Keratinocyte (primary cell): Measurements from ENCODE around the gene RAB35. TPM values are rescaled to one million over a fixed set of nuclear protein-coding genes. Genes with fewer than 3 reads are reported as not detected.

Experiments used
- DNase-seq: peaks from one replicate; pipeline ENCODE4 v3.0.0-alpha.2; 2011; ENCODE audit warnings: low read depth, missing footprints, low spot score
- FAIRE-seq: peaks from 2 replicates; lab custom pipeline; 2011; peaks lifted over from hg19 to GRCh38; lab: Jason Lieb, UNC
- H2AFZ ChIP-seq: 2 replicates; pipeline ENCODE4 v1.6.0; 2012; ENCODE audit warnings: low read length, control low read depth, inconsistent platforms; ENCODE audit not compliant: control insufficient read depth
- H3K27ac ChIP-seq: 2 replicates; pipeline ENCODE4 v1.5.1; 2011; ENCODE audit warnings: low read length; ENCODE audit not compliant: control insufficient read depth, insufficient read depth
- H3K27me3 ChIP-seq: 3 replicates; pipeline ENCODE4 v1.6.0; 2011; ENCODE audit warnings: low read length; ENCODE audit not compliant: control insufficient read depth, insufficient read depth; ENCODE audit errors: extremely low read depth
- H3K36me3 ChIP-seq, 2 experiments: 2 replicates in 1 of 2; 3 replicates in 1 of 2; pipeline ENCODE4 v1.5.1; 2011; ENCODE audit warnings: low read length in 2 of 2, mild to moderate bottlenecking in 1 of 2; ENCODE audit not compliant: control insufficient read depth in 2 of 2, insufficient read depth in 2 of 2; ENCODE audit errors: extremely low read depth in 1 of 2
- H3K4me1 ChIP-seq: 3 replicates; pipeline ENCODE4 v1.5.1; 2011; ENCODE audit warnings: low read length; ENCODE audit not compliant: control insufficient read depth, insufficient read depth; ENCODE audit errors: extremely low read depth
- H3K4me2 ChIP-seq: 3 replicates; pipeline ENCODE4 v1.6.0; 2011; ENCODE audit warnings: low read depth, low read length; ENCODE audit not compliant: control insufficient read depth, insufficient read depth; ENCODE audit errors: extremely low read depth
- H3K4me3 ChIP-seq, 3 experiments: fragments of 200-600 bp in 1 of 3; sonication (generic) in 1 of 3; 2 replicates in 2 of 3; 3 replicates in 1 of 3; pipeline ENCODE4 v1.5.1; 2011 to 2016; ENCODE audit warnings: low read length in 3 of 3, mild to moderate bottlenecking in 3 of 3, control low read depth in 2 of 3, inconsistent platforms in 1 of 3, low read depth in 1 of 3, mixed read lengths in 1 of 3, mixed run types in 1 of 3, moderate library complexity in 1 of 3; ENCODE audit not compliant: control insufficient read depth in 2 of 3, insufficient read depth in 2 of 3; ENCODE audit errors: extremely low read depth in 1 of 3
- H3K79me2 ChIP-seq: 2 replicates; pipeline ENCODE4 v1.6.0; 2012; ENCODE audit warnings: low read length; ENCODE audit not compliant: control insufficient read depth, insufficient read depth
- H3K9ac ChIP-seq: 3 replicates; pipeline ENCODE4 v1.6.0; 2011; ENCODE audit warnings: low read length; ENCODE audit not compliant: control insufficient read depth, insufficient read depth; ENCODE audit errors: extremely low read depth
- H3K9me1 ChIP-seq: 3 replicates; pipeline ENCODE4 v1.6.0; 2011; ENCODE audit warnings: low read length; ENCODE audit not compliant: control insufficient read depth, insufficient read depth; ENCODE audit errors: extremely low read depth
- H3K9me3 ChIP-seq: 2 replicates; pipeline ENCODE4 v1.5.1; 2012; ENCODE audit warnings: low read depth, low read length; ENCODE audit not compliant: control insufficient read depth
- H4K20me1 ChIP-seq: 3 replicates; pipeline ENCODE4 v1.6.0; 2011; ENCODE audit warnings: low read length; ENCODE audit not compliant: control insufficient read depth, insufficient read depth; ENCODE audit errors: extremely low read depth
- CTCF ChIP-seq, 3 experiments: IDR thresholded peaks in 1 of 3; conservative IDR thresholded peaks in 1 of 3; optimal IDR thresholded peaks in 1 of 3; 2 replicates in 2 of 3; 3 replicates in 1 of 3; pipeline versions ENCODE3 to v1.5.1; 2011; ENCODE audit warnings: low read length in 3 of 3, mild to moderate bottlenecking in 3 of 3, moderate library complexity in 2 of 3, control low read depth in 1 of 3, inconsistent platforms in 1 of 3; ENCODE audit not compliant: insufficient read depth in 2 of 3; ENCODE audit errors: extremely low read depth in 1 of 3
- EZH2 ChIP-seq: IDR thresholded peaks from one replicate; pipeline ENCODE4 v1.6.1; 2012; ENCODE audit warnings: inconsistent platforms, mild to moderate bottlenecking, low read length, moderate library complexity
- dilution Hi-C: fragments of 300-500 bp; cut with MboI; formaldehyde crosslinking; loops from one replicate; pipeline ENCODE4 v1.7.0; 2020; ENCODE audit warnings: low sequenced_read_pairs; ENCODE audit not compliant: extremely low pct_ligation_motif_present
- polyA plus RNA-seq, 5 experiments: library from polyadenylated mRNA; depleted of rRNA in 3 of 5; stranded (reverse) in 3 of 5; stranded (forward) in 1 of 5; unstranded in 1 of 5; fragments of >200 nt; gene quantifications; 1 replicate in 1 of 5; 2 replicates in 3 of 5; 3 replicates in 1 of 5; pipeline versions ENCODE4 v1.2.1 to v1.2.3, GENCODE V29; 2011 to 2012; ENCODE audit warnings: missing spikeins in 2 of 5, low read depth in 1 of 5, low replicate concordance in 1 of 5

The RAB35 gene
- polyA plus RNA-seq, 1 donor (not counting 4 experiments of a cell fraction or from before 2014, with no cell fraction given): 68.4 TPM

- dilution Hi-C loops: no loop called here
- Histone ChIP-seq H3K36me3 (peaks cover 4 to 9% of the 10 kb centered on the region in 2 experiments), H3K27ac (peak overlapping the region; percentile 84), H3K9me3 (no peaks in the 10 kb centered on the region), H3K4me1 (peaks cover 28% of the 10 kb centered on the region), H3K4me2 (peak overlapping the region; percentile 85), H3K79me2 (peaks cover 28% of the 10 kb centered on the region), H4K20me1 (peaks cover 5% of the 10 kb centered on the region), H2AFZ (no peak overlapping the region), H3K9me1 (no peaks in the 10 kb centered on the region), H3K9ac (peak overlapping the region; percentile 84), H3K27me3 (no peaks in the 10 kb centered on the region), H3K4me3 (no peak overlapping the region)
- DNase-seq (no peak), FAIRE-seq (no peak)
- TF ChIP-seq CTCF (optimal IDR thresholded peaks at IDR 0.05 in 1 of 3, IDR thresholded peaks at IDR 0.05 in 1 of 3, conservative IDR thresholded peaks at IDR 0.05 in 1 of 3; ENCODE audit: extremely low read depth in 1 of 3, insufficient read depth in 2 of 3, low read length in 3 of 3) (no peak), EZH2 (no peak)
Measured at GRCh38 chr12:120119271-120119973, 2.9 kb upstream of the RAB35 start.

DNA sequence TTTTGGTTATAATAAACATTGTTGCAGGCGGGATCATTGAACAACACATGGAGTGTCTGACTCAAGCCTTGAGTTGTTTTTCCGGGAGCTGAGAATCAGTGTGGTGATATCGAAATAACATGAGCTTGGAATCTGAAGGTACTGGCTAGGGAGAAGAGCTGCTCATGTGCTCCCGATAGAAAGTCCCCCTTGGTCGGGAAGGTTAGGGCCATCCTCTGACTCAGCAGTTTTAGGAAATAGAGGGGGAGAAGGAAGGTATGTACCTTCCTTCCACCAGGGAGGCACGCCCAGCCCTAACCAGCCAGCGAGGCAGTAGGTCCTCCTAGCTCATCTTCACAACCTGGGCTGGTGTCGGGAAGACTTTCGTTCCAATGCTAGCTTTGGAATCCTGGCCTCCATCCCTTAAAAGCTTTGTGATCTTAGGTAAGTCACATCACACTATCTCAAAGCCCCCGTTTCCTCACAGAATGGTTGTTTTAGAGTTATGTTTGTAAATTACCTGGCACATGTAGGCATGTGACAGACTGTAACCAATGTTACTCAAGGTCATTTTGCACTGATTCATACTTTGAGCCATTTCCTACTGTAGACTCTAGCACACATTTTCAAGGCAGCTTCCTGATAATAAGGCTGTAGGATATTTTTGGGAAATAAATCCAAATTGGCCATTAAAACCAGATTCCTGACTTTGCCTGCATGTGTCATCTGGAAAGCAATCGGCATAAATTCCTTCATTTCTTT lies 1.9 kb upstream of the RAB35 start:
- H3K27me3 ChIP-seq: no peaks in the 10 kb centered on the region
- H4K20me1 ChIP-seq: peaks cover 5% of the 10 kb centered on the region
- no peaks in the 10 kb centered on the region for H3K9me3 ChIP-seq
- peak overlapping the region; percentile 1 for H2AFZ ChIP-seq
- DNase-seq (peak; percentile 74), FAIRE-seq (peak; percentile 60)
- H3K36me3 ChIP-seq: peaks cover 6 to 14% of the 10 kb centered on the region in 2 experiments
- TF ChIP-seq CTCF (optimal IDR thresholded peaks at IDR 0.05 in 1 of 3, IDR thresholded peaks at IDR 0.05 in 1 of 3, conservative IDR thresholded peaks at IDR 0.05 in 1 of 3; ENCODE audit: extremely low read depth in 1 of 3, insufficient read depth in 2 of 3, low read length in 3 of 3) (no peak), EZH2 (no peak)
- peak overlapping the region; percentile 84 for H3K9ac ChIP-seq
- H3K4me2 ChIP-seq: peak overlapping the region; percentile 85
- peaks cover 28% of the 10 kb centered on the region for H3K4me1 ChIP-seq
- H3K4me3 ChIP-seq: peak overlapping the region; percentile 87 to 92 (median 87)
- dilution Hi-C loops: no loop called here
- H3K79me2 ChIP-seq: peaks cover 37% of the 10 kb centered on the region
- H3K9me1 ChIP-seq: no peaks in the 10 kb centered on the region
- H3K27ac ChIP-seq: peak overlapping the region; percentile 84
